CD4-positive, alpha-beta T cell treated with Interleukin-4 for 4 hours (primary cell): ENCODE measurements around the gene RALY.

ENCODE experiments used
- DNase-seq: peaks from one replicate; pipeline ENCODE4 v3.0.0-alpha.2; 2020

RALY gene

GRCh38 chr20:33993576-33994221, at the start of gene RALY:
Gene RALY, plus strand, starts transcription at chr20:33993911. Its CDS starts 78,164 bp downstream, at chr20:34072075.
- peak; percentile 94 for DNase-seq

- no peak for DNase-seq
These were observed 48.8 kb upstream of the RALY start for GRCh38 chr20:33944914-33945313.

GRCh38 chr20:33945391-33946081, 48.2 kb upstream of the RALY start:
- no peak for DNase-seq

GRCh38 chr20:33947709-33948295, 45.9 kb upstream of the RALY start:
- DNase-seq, result peak; percentile 33

GRCh38 chr20:33948480-33948879, 45.2 kb upstream of the RALY start:
- no peak for DNase-seq

GRCh38 chr20:33951171-33951570, 42.5 kb upstream of the RALY start:
- DNase-seq, result no peak

- DNase-seq, result no peak
These were observed 39.2 kb upstream of the RALY start for GRCh38 chr20:33954504-33954903.

- DNase-seq, result no peak
These were observed 30.0 kb upstream of the RALY start for GRCh38 chr20:33963751-33964150.

GRCh38 chr20:33964441-33964840, 29.3 kb upstream of the RALY start:
- no peak for DNase-seq

- no peak for DNase-seq
These were observed 26.6 kb upstream of the RALY start for GRCh38 chr20:33967126-33967525.

- DNase-seq, result no peak
These were observed 24.1 kb upstream of the RALY start for GRCh38 chr20:33969563-33969962.

- DNase-seq, result no peak
These were observed 23.5 kb upstream of the RALY start for GRCh38 chr20:33970229-33970628.

GRCh38 chr20:33971147-33971975, 22.4 kb upstream of the RALY start:
- DNase-seq, result no peak

- DNase-seq, result no peak
These were observed 16.8 kb upstream of the RALY start for GRCh38 chr20:33976959-33977358.

GRCh38 chr20:33977535-33977934, 16.2 kb upstream of the RALY start:
- no peak for DNase-seq

- no peak for DNase-seq
These were observed 14.6 kb upstream of the RALY start for GRCh38 chr20:33979094-33979493.

- no peak for DNase-seq
These were observed 12.4 kb upstream of the RALY start for GRCh38 chr20:33981347-33981746.

- no peak for DNase-seq
These were observed 11.7 kb upstream of the RALY start for GRCh38 chr20:33981964-33982363.

GRCh38 chr20:33983371-33983770, 10.3 kb upstream of the RALY start:
- no peak for DNase-seq

GRCh38 chr20:33984182-33984719, 9.5 kb upstream of the RALY start:
- DNase-seq, result no peak

- no peak for DNase-seq
These were observed 8.4 kb upstream of the RALY start for GRCh38 chr20:33985280-33985679.

- DNase-seq, result no peak
These were observed 7.9 kb upstream of the RALY start for GRCh38 chr20:33985830-33986229.

GRCh38 chr20:33986560-33987216, 7.0 kb upstream of the RALY start:
- no peak for DNase-seq
